Calu3 (cell line): ENCODE results near the gene USP12. TPM values are rescaled to one million over a fixed set of nuclear protein-coding genes. Genes with fewer than 3 reads are reported as not detected.

ENCODE experiments used
- BruUV-seq: library from RNA; stranded (reverse); fragments of 400-500 nt; replicated peaks from 2 replicates; lab custom pipeline; 2021; lab: Mats Ljungman, UMichigan
- CTCF ChIA-PET: fragments of 300-600 bp; sonication (Branson Sonifier 250); formaldehyde crosslinking; loops from one replicate; lab custom pipeline; 2022; ENCODE audit warnings: antibody characterized with exemption; lab: Charles Lee
- DNase-seq: peaks from one replicate; pipeline ENCODE4 v3.0.0; 2022
- H3K27ac Mint-ChIP-seq: one replicate; pipeline ENCODE4 v1.8.0; 2022; ENCODE audit warnings: mixed read lengths; ENCODE audit not compliant: unreplicated experiment
- H3K27me3 Mint-ChIP-seq: one replicate; pipeline ENCODE4 v1.8.0; 2022; ENCODE audit warnings: mixed read lengths; ENCODE audit not compliant: unreplicated experiment
- H3K36me3 Mint-ChIP-seq: one replicate; pipeline ENCODE4 v1.8.0; 2022; ENCODE audit warnings: mild to moderate bottlenecking, moderate library complexity, mixed read lengths; ENCODE audit not compliant: insufficient read depth, unreplicated experiment
- H3K4me1 Mint-ChIP-seq: one replicate; pipeline ENCODE4 v1.8.0; 2022; ENCODE audit warnings: mild to moderate bottlenecking, low read depth, mixed read lengths; ENCODE audit not compliant: unreplicated experiment
- H3K4me3 Mint-ChIP-seq: one replicate; pipeline ENCODE4 v1.8.0; 2022; ENCODE audit warnings: mild to moderate bottlenecking, low read depth, moderate library complexity, mixed read lengths; ENCODE audit not compliant: unreplicated experiment
- H3K9me3 Mint-ChIP-seq: one replicate; pipeline ENCODE4 v1.8.0; 2022; ENCODE audit warnings: low read depth, mixed read lengths; ENCODE audit not compliant: unreplicated experiment
- CTCF ChIP-seq: fragments of 200-600 bp; IDR thresholded peaks from one replicate; pipeline ENCODE4 v1.8.0; 2022; ENCODE audit warnings: antibody characterized with exemption; ENCODE audit not compliant: unreplicated experiment
- intact Hi-C: fragments of 100-400 bp; cut with micrococcal nuclease; formaldehyde crosslinking; loops from one replicate; pipeline ENCODE4 v1.10.0; 2022; ENCODE audit not compliant: unreplicated experiment
- total RNA-seq: library from RNA; stranded (reverse); gene quantifications from 2 replicates; pipeline ENCODE4 v1.2.3, GENCODE V29; 2022

The USP12 gene
- total RNA-seq, 1 experiment from 2014 or later = 20.6 TPM

GRCh38 chr13:27112006-27112405 is 59.6 kb downstream of the USP12 start:
- BruUV-seq = no TSS peak
- intact Hi-C loops = no loop called here
- H3K4me1 Mint-ChIP-seq = no peaks in the 10 kb centered on the region
- no peaks in the 10 kb centered on the region for H3K9me3 Mint-ChIP-seq
- no peak for TF ChIP-seq CTCF
- H3K4me3 Mint-ChIP-seq = no peak overlapping the region
- no peak overlapping the region for H3K27ac Mint-ChIP-seq
- H3K27me3 Mint-ChIP-seq = no peaks in the 10 kb centered on the region
- H3K36me3 Mint-ChIP-seq = no peaks in the 10 kb centered on the region
- no peak for DNase-seq
- CTCF ChIA-PET = no interaction called here

DNA sequence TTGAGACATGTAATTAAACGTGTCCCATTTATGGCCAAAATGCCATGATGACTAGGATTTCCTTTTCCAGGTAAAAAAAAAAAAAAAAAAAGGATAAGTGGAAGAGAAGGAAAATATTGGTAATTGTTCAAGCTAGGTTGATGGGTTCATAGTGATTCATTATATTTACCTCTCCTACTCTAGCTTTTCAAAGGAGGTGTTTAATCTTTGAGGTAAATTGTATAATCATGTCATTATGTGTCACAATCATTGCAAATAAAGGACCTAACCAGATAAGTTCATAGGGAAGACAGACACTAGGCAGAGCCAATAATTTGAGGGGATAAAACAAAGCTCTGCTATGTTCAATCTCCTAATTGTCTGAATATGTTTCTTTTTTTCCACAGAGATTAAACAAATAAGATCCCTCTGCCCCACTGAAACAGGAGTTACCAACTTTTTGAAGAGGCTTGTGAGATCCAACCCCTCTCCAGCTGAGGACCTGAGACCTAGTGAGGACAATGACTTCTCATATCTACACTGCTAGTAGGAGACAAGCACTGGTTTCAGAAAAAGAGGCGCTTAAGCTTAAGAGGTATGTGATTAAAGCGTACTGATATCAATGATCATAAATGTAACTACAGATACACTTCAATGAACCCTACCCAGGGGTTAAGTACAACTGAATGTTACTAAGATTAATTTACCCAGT is 61.4 kb downstream of the USP12 start:
- H3K27me3 Mint-ChIP-seq = no peaks in the 10 kb centered on the region
- intact Hi-C loops = no loop called here
- no peaks in the 10 kb centered on the region for H3K4me1 Mint-ChIP-seq
- H3K36me3 Mint-ChIP-seq = no peaks in the 10 kb centered on the region
- DNase-seq = no peak
- no peak overlapping the region for H3K27ac Mint-ChIP-seq
- H3K4me3 Mint-ChIP-seq = no peak overlapping the region
- CTCF ChIA-PET = interaction anchor here (0.6 kb wide), 1 partner anchor 1707 kb away, joined by 3 read pairs; no protein-coding TSS in a partner anchor
- no TSS peak for BruUV-seq
- no peaks in the 10 kb centered on the region for H3K9me3 Mint-ChIP-seq
- TF ChIP-seq CTCF = no peak

DNA sequence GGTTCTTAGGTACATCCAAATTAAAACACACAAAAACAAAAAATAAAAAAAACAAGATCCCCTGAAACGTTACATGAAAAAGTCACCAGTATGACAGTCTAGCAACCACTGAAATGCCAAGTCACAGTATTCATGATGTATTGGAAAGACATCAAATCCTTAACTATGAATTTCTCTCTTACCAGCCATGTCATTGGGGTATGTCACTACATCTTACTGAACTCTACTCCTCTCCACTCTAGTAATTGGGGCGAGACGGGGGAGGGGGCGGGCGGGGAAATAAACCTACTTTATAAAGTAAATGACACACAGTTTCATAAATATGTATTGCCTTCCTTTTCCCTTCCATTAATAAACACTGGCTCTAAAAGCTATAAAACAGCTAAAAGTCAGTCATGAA is 65.5 kb downstream of the USP12 start:
- intact Hi-C loops = no loop called here
- CTCF ChIA-PET = no interaction called here
- no peaks in the 10 kb centered on the region for H3K4me1 Mint-ChIP-seq
- no peak for DNase-seq
- no peaks in the 10 kb centered on the region for H3K36me3 Mint-ChIP-seq
- H3K27me3 Mint-ChIP-seq = no peaks in the 10 kb centered on the region
- no TSS peak for BruUV-seq
- no peaks in the 10 kb centered on the region for H3K9me3 Mint-ChIP-seq
- no peak overlapping the region for H3K4me3 Mint-ChIP-seq
- no peak for TF ChIP-seq CTCF
- H3K27ac Mint-ChIP-seq = no peak overlapping the region

- no peaks in the 10 kb centered on the region for H3K9me3 Mint-ChIP-seq
- no peaks in the 10 kb centered on the region for H3K27me3 Mint-ChIP-seq
- CTCF ChIA-PET = no interaction called here
- no peak overlapping the region for H3K27ac Mint-ChIP-seq
- no peaks in the 10 kb centered on the region for H3K4me1 Mint-ChIP-seq
- intact Hi-C loops = no loop called here
- no peak for TF ChIP-seq CTCF
- BruUV-seq = no TSS peak
- H3K4me3 Mint-ChIP-seq = no peak overlapping the region
- no peak for DNase-seq
- H3K36me3 Mint-ChIP-seq = peaks cover 5% of the 10 kb centered on the region
Observed at GRCh38 chr13:27104606-27105005, 67.0 kb downstream of the USP12 start.
